DOHH2 (cell line): ENCODE data around the gene FOXN3.

Experiments used
- CTCF ChIP-seq: fragments of 200-600 bp; sonication (generic); IDR thresholded peaks from one replicate; pipeline ENCODE4 v1.5.1; 2014; ENCODE audit warnings: antibody characterized with exemption, mild to moderate bottlenecking, low read depth, low read length; ENCODE audit not compliant: poor library complexity, severe bottlenecking
- EZH2phosphoT487 ChIP-seq: fragments of 200-600 bp; sonication (generic); IDR thresholded peaks from 2 replicates; pipeline ENCODE4 v1.6.1; 2017; ENCODE audit warnings: borderline replicate concordance, mild to moderate bottlenecking, antibody characterized with exemption, low read length, moderate library complexity, mixed read lengths

GRCh38 chr14:89388853-89389252 lies 28.2 kb downstream of the FOXN3 start:
- TF ChIP-seq CTCF: no peak
- no peak for TF ChIP-seq EZH2phosphoT487
